Hematopoietic multipotent progenitor cell (in vitro differentiated cells): Measurements from ENCODE around the gene SIPA1L3. TPM values are rescaled to one million over a fixed set of nuclear protein-coding genes. Genes with fewer than 3 reads are reported as not detected.
"Not testable (repeated sequence)": the region's sequence is repeated elsewhere in the genome, so short reads cannot be mapped to it uniquely, and the experiment has no call there.

Source experiments
- DNase-seq, 3 donors: peaks; one replicate each; pipeline ENCODE4 v3.0.0-alpha.2; 2011 to 2015; ENCODE audit warnings: low read depth in 2 of 3, low spot score in 2 of 3
- total RNA-seq: library from RNA; depleted of rRNA; stranded (reverse); fragments of >200 nt; gene quantifications from one replicate; pipeline ENCODE4 v1.2.3, GENCODE V29; 2012

Gene SIPA1L3
- total RNA-seq, 1 donor: 43.4 TPM

DNA sequence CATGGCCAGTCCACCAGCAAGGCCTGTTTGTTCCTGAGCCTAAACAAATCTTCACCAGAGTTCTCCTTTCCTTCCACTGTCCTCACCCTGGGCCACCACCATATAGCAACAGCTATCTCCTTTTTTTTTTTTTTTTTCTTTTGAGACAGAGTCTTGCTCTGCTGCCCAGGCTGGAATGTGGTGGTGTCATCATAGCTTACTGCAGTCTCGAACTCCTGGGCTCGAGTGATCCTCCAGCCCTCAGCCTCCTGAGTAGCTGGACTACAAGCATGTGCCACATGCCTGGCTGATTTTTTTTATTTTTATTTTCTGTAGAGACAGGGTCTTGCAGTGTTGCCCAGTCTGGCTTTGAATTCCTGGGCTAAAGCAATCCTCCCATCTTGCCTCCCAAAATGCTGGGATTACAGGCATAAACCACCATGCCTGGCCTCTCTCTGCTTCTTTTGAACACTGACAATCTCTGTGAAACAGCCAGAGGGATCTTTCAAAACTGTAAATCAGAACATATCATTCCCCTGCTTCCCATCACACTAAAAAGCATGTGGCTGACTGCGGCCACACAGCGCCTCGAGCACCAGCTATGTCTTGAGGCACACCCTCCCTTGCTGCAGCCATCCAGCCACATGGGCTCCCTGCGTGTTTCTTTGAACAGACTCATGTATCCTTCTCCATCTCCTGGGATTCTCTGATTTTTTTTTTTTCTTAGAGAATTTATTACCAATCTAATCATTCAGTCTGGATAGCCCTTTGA is 110.6 kb downstream of the SIPA1L3 start:
- DNase-seq: no peak

DNA sequence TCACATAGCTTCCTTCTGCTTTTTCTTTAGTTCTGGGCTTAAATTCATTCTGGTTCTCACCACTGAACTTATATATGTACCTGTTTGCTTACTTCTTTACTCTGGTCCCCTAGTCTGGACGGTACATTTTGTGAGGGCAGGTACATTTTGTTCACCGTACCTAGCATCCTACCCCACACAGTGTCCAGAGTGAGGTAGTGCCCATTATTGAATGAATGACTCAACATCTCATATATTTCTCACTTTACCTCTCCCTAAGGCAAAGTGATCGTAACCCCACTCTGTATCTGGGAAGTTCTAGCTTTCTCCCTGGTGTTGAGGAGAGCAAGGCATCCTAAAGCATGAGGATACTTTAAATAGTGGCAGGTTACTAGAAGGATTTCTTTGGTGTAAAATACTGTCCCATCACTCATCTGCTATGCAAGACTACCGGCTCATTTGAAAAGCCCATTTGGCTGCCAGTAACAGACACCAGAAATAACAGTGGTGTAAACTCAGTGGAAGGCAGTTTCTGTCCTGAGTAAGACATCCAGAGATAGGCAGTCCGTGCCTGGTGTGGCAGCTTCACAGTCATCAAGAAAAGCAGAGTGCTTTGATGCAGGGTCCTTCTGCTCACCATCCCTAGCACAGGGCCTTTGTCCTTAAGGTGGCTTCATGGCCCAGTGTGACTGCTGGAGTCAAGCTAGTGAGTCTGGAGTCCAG is 111.8 kb downstream of the SIPA1L3 start:
- DNase-seq: no peak

DNA sequence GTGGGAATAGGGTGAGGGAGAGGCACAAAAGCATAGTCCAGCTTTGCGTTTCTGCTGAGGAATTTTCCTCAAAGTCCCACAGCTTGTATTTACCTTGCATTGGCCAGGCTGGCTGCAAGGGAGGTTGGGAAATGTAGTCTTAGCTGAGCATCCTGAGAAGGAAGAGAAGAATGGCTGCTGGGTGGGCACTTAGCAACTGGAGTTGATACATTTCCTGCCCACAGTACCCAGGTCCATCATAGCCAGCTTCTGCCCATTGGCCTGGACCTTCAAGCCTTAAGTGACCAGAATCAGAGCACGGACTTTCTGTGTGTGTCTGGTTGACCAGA is 112.4 kb downstream of the SIPA1L3 start:
- DNase-seq: peak in 1 of 3 donors; percentile 44

DNA sequence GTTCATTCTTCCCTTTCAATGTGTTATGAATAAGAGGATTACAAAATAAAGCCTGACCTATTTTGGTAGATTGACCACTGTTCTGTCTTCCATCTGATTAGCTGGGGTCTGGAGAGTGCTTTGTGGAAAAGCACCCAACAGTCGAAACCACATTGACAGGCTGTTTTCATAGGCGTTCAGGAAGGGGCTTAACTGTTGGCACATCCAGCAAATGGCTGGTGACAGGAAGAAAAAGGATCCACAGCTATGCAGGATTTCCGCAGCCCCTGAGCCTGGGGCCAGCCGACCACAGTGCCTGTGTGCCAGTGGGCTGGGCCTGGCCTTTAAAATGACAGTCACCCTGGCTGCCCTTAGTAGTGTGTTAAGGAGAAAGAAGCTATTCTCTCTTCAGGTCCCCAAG is 113.3 kb downstream of the SIPA1L3 start:
- DNase-seq: peak in 2 of 3 donors; percentile 83 to 92

DNA sequence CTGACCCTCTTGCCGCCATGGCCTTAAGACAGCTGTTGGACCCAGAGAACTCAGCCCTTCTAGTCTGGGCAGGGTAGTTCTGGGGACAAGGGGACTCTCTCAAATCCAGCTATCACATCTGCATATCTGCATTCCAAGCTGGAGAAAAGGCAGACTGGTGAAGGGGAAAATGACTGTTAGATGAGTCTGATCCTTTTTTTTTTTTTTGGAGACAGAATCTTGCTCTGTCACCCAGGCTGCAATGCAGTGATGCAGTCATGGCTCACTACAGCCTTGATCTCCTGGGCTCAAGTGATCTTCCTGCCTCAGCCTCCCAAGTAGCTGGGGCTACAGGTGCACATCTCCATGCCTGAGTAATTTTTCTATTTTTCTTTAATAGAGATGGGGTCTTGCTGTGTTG is 114.3 kb downstream of the SIPA1L3 start:
- DNase-seq: no peak

DNA sequence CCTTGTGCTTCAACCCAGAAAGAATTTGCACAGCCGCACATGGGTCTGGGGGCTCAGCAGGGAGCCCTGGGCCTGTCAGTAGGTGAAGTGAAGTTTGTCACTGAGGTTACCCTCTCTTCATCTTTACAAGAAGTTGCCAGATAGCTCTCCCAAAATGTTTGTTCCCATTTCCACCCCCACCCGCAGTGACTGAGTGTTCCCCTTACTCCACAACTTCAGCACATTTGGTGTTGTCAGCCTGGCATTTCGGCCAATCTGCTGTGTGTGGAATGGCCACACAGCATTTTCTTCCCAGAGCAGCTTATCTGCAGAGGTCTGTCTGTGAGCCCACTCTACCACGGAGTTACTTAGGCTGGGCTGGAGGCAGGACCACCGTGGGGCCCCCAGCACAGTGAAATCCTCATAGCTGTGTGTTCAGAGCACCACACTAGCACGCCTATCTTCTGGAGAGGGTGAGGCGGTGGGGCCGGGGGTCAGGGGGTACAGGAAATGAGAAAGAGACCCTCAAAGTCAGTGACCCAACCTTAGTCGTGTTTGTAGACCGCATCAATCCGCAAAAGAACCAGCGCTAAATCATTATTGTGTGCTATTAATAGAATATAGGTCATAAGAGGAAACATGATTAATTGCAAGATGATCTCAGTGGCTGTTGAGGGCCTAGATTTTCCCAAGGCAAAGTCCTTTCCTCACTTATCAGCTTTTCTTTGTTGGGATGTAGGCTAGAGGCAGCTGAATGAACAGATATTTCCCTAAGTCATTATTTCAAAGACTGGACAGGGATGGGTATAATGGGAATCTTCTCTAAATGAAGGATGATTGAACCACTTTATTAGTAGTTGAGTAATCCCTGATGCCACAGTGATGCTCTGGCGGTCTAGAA is 116.0 kb downstream of the SIPA1L3 start:
- DNase-seq: no peak

DNA sequence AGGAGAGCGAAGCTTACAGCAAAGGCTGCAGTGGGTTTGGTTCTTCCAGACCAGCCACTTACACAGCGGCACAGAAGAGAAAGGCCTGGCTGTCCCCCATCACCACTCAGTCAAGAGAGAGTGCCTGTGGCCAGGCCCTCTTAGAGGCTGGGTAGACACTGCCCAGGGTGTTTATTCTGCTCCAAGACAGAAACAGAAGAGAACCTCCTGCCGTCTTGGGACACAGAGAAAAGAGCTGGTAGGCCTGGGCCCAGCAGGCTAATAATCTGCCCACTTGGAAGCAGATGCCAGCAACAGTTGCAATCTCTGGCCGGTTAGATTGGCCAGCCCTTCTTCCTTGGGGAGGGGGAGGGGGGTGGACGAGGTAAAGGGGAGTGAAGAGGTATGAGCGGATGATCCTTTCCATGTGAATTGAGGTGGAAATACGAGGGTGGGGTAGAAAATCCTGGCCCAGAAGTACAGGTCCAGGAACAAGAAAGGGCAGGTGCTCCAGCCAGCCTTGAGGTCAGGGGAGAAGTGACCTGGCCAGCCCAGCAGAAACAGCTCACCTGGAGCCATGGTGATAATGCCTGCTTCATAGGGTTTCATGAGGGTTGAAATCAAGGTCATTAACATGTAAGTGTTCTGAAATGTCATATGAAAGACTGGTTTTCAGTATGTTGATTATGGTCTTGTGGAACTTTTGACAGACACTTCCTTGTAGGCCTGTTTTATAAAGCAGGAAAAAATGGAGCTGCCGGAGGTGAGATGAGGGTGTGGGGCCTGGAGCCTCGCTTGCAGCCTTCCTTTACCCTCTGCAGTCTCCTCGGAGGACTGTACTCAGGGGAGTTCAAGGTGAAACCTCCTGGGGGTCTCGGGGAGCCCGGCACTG is 116.9 kb downstream of the SIPA1L3 start:
- DNase-seq: no peak

DNA sequence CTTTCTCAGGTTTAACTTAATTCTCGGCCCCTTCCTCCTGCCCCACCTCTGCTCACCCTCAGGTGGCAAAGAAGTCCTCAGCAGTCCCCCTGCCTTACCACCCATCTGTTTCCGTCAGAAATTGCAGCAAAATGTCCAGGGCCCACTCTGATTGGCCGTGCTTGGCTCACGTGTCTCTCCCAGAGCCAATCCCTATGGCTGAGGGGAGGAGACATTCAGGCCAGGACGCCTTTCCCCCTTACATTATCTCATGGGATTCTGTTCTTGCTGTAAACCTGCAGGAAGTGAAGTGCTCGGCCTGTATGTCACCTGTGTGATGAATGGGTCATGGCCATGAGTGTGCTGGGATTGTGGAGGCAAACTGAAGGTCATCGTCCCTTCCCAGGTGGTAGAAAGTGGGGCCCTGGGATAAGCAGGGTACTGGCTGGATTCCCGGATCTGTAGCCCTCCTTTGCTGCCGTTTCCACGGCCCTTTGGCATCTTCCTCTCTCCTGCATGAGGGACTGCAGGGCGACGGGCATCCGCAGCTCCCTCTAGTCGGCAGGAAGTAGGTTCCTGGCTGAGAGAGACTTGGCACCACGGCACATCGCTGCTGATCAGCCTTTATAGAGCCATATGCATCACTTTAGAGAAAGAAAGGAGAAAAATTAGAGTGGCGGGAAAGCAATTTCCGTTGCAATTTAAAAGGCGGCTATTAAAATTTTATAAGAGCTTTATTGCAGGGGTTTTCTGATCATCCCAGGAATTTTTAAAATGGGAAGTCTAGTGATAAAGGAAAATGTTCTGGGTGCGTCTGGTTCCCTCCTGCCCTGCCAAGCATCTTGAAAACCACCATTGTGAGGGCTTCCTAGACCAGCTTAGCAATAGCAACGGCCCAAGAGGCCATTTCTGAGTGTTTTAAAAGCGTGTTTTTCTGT is 118.2 kb downstream of the SIPA1L3 start:
- DNase-seq: peak in 1 of 3 donors; percentile 31

DNA sequence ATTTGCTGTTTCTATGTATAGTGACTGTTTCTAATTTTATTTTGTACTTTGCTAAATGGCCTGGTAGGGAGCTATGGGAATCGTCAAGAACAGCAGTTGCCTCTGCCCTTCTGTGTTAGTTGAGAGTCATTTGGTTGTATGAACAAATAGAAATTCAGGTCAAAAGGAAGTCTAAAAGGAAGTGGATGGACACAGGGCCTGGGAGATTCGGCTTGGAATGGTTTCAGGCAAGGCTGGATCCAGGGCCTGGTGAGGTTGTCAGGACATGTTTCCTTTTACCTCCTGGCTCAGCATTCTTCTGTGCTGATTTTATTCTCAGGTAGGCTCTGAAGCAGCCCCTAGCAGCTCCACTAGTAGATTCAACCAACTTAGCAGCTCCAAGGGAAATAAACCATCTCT is 118.9 kb downstream of the SIPA1L3 start:
- DNase-seq: no peak

DNA sequence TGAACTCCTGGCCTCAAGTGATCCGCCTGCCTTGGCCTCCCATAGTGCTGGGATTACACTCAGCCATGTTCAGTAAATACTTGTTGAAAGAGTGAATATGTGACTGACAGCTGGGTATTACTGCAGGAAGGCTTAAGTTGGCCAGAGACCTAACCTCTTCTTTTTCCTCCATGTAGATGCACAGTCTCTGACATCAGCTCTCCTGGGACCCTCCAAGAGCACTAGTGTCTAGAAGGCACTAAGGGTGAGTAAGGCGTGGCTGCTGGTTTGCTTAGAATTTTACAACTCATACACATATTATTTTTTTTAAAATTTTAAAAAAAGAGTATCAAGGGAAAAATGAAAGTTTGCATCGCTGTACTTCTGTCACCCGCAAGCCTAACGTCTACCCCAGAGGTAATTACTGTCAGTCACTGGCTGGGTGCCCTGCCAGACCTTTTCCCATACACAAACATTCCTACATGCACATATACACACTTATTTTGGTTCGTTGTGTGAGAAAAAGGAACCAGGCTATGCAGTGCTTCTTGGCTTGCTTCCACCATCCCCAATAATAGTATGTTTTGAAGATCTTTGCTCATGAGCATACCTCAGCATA is 122.0 kb downstream of the SIPA1L3 start:
- peak in 1 of 3 donors; percentile 36 for DNase-seq

DNA sequence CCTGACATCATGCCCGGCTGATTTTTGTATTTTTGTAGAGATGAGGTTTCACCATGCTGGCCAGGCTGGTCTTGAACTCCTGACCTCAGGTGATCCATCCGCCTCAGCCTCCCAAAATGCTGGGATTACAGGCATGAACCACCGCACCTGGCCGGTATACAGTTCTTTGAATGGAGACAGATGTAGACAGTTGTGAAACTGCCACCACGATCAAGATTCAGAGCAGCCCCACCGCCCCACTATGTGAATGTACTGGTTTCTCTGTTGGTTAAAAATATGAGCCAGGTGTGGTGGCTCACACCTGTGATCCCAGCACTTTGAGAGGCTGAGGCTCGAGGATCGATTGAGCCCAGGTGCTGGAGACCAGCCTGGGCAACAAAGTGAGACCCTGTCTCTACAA is 123.0 kb downstream of the SIPA1L3 start:
- not testable (repeated sequence) for DNase-seq

DNA sequence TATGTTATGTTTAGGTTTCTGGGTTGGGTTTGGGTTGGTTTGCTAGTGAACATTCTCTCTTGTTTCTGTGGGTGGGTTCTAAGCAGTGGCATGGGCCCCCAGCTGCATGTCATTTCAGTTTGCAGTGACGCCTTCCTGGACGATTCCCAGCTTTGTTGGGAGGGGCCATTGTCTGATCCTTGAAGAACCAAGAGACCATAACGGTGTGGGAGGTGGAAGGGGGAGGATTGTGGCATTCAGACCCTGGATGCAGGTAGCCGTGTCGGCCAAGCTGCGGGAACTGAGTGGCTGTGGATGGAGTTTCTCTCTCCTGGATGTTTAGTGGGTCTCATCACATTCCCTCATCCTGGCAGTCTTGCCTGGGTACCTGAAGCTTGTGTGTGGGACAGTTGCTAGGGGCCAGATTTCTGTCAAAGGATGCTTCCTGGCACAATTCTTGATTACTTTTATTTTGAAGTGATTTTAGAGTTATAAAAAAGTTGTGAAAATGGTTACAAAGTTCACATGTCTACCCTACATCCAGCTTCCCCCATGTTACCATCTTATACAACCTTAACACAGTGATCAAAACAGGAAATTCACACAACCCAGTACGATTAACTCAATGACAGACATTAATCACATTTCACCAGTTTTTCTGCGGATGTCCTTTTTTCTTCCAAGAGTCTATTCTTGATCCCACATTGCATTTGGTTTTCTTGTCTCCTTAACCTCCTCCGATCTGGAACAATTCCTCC is 123.8 kb downstream of the SIPA1L3 start:
- no peak for DNase-seq

DNA sequence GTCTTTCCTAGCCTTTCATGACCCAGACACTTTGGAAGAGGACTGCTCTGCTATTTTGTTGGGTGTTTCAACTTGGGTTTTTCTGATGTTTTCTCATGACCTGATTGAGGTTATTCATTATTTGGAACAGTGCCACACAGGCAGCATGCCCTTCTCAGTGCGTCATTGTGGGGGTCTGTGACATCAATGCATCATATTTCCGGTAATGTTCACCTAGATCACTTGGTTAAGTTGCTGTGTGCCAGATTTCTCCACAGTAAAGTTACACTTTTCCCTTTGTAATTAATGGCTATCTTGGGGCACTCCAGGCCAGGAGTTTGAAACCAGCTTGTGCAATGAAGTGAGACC is 124.4 kb downstream of the SIPA1L3 start:
- no peak for DNase-seq

DNA sequence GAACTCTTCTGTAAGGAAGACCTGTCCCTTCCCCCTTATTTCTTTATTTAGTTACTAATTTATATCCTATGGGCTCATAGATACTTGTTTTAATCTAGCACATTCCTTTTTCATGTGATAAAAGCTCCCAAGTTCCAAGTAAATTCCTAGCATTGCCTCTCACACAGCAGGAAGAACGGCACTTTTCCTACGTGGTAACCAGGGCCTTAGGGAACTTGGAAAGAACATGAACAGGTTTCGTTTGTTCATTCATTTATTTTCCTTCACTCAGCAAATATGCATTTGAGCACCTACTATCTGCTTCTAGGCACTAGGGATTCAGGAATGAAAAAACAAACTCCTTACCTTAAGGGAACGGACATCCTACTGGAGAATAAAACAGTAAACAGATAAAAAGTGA is 125.1 kb downstream of the SIPA1L3 start:
- no peak for DNase-seq

DNA sequence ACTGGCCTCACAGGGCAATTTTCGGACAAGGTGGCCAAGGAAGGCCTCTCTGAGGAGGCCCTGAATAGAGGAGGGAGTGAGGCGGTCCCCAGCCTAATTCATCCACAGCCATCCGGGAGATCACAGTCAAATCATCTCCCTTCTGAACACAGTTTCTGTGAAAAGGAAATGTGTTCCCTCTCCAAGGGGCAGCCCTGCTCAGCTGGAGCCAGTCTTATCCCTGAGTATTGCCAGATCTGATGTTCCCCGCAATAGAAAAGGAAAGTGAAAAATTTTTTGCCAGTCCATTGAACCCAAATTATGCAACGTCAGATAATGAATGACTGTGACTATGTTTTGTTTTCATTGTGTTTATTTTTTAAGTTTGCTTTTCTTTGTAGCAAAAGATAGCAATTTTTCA is 125.9 kb downstream of the SIPA1L3 start:
- no peak for DNase-seq

DNA sequence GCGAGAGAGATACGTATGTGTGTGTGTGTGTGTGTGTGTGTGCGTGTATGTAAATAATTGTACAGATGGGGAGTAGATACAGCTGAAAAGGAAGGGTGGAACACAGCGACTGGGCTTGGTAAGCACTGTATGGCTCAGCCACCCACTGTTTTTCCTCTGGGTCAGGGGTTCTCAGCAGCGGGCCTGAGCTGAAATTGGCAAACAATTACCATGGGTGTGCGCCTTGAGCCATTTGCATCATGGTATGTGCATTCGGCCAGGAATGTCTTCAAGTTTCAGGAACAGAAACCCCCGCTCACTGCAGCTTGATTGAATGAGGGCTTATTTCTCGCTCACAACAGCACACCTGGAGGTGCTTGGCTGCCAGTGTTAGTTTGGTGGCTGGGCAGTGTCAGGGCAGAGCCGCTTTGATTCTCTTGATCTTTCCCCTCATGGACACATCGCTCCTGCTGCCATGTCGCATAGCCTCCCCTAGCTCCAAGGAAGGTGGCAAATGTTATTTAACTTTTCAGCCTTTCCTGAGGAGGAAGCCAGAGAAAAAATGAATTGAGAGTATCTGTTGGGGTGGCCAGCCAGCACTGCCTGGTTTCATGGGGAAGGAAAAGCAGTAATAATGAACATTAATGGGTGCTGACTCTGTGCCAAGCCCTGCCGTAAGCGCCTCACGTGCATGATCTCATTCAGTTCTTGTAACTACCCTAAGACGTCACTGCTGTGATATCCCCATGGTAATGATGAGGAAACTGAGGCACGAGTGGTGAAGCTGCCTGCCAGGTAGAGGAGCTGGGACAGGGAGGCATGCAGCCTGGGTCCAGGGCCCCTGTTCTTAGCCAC is 126.9 kb downstream of the SIPA1L3 start:
- DNase-seq: peak in 1 of 3 donors; percentile 50

DNA sequence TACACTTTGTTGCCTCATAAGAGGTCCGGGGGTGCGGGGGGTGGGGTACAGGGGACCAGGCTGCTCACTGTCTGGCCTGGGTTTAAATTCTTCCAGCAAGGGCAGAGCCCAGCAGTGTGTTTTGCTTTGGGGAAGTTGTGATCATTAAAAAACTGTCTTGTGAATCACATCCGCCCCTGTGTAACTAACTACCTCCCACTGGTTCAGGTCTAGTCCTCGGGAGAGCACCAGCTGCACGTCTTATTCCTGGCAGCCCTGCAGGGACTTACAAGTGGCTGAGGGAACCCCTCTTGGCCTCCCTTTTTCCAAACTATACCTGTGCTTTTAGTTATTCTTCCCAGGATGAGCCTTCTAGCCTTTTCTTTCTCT is 127.5 kb downstream of the SIPA1L3 start:
- peak in 1 of 3 donors; percentile 50 for DNase-seq
